WERI-Rb-1 (cell line): ENCODE results near the gene DTD1.

Experiments used
- DNase-seq: peaks from one replicate; pipeline ENCODE4 v3.0.0-alpha.2; 2020
- H3K27ac ChIP-seq: fragments of 250-450 bp; sonication (Bioruptor Pico); 2 replicates; pipeline ENCODE4 v1.5.1; 2020; ENCODE audit warnings: mild to moderate bottlenecking, moderate library complexity
- H3K27me3 ChIP-seq: fragments of 250-450 bp; sonication (Bioruptor Pico); 2 replicates; pipeline ENCODE4 v1.5.1; 2021; ENCODE audit warnings: mild to moderate bottlenecking, low read depth, moderate library complexity; ENCODE audit not compliant: insufficient read depth, severe bottlenecking
- H3K36me3 ChIP-seq: fragments of 250-450 bp; sonication (Bioruptor Pico); 2 replicates; pipeline ENCODE4 v1.5.1; 2020; ENCODE audit warnings: mild to moderate bottlenecking, moderate library complexity
- H3K4me3 ChIP-seq: 2 replicates; pipeline ENCODE4 v1.5.1; 2011; ENCODE audit warnings: low read depth, mild to moderate bottlenecking, control low read depth, low read length
- H3K9me3 ChIP-seq: fragments of 250-450 bp; sonication (Bioruptor Pico); 2 replicates; pipeline ENCODE4 v1.5.1; 2021; ENCODE audit warnings: mild to moderate bottlenecking, moderate library complexity; ENCODE audit not compliant: severe bottlenecking
- TF ChIP-seq, protein P1 (sequence below): IDR thresholded peaks from 2 replicates; pipeline ENCODE4 v1.5.1; 2011; ENCODE audit warnings: low read depth, mild to moderate bottlenecking, control low read depth, inconsistent platforms, low read length

Gene DTD1

DNA sequence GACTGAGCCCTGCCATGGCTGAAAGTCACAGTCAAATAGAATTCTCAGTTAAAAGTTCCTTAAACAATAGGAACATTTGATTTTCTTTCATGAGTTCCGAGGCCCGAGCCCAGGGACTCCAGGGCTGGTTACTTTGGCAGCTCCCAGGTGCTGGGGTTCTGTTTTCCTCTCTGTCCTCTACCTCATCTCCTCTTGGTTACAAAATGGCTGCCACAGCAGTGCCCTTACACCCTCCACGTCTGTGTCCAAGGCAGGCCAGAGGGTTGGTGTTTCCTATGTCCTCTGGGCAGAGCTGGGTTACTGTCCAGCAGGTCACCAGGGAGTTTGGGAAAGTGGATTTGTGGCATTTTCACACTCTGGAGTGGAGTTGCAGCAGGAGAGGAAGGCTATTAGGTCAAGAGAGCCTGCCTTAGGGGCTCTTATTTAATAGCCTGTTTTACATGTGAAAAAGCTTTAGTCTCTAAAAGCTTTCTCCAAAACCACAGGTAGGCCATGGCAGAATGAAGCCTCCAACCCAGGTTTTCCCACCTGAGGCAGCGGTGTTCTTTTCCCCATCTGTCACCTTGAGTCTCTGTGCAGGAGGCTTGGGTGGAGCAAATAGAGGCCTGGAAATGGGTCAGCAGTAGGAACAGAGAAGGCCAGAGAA lies 111.0 kb downstream of the DTD1 start:
- no peaks in the 10 kb centered on the region for H3K36me3 ChIP-seq
- TF ChIP-seq, protein P1, sequence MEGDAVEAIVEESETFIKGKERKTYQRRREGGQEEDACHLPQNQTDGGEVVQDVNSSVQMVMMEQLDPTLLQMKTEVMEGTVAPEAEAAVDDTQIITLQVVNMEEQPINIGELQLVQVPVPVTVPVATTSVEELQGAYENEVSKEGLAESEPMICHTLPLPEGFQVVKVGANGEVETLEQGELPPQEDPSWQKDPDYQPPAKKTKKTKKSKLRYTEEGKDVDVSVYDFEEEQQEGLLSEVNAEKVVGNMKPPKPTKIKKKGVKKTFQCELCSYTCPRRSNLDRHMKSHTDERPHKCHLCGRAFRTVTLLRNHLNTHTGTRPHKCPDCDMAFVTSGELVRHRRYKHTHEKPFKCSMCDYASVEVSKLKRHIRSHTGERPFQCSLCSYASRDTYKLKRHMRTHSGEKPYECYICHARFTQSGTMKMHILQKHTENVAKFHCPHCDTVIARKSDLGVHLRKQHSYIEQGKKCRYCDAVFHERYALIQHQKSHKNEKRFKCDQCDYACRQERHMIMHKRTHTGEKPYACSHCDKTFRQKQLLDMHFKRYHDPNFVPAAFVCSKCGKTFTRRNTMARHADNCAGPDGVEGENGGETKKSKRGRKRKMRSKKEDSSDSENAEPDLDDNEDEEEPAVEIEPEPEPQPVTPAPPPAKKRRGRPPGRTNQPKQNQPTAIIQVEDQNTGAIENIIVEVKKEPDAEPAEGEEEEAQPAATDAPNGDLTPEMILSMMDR: no peak
- H3K4me3 ChIP-seq: no peak overlapping the region
- H3K9me3 ChIP-seq: no peaks in the 10 kb centered on the region
- H3K27ac ChIP-seq: no peak overlapping the region
- DNase-seq: no peak
- no peaks in the 10 kb centered on the region for H3K27me3 ChIP-seq

DNA sequence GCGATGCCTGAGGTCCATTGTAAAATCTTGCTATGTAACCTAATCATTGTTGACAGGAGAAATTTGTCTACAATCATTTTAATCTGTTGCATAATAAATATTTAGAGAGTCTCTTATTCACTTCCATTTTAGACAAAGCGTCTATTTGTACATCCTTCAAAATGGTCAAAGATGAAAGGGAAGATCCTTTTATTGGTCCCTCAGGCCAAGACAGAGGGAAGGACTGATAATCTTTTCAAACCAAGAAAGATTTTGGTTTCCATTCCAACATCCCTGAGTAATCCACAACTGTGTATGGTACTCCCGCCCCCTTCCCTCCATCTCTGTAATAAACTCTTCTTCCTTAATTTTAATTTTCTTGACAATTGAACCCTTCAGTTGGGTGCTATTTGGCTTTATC lies 114.1 kb downstream of the DTD1 start:
- DNase-seq: no peak
- Histone ChIP-seq H3K36me3 (no peaks in the 10 kb centered on the region), H3K9me3 (no peaks in the 10 kb centered on the region), H3K27ac (no peak overlapping the region), H3K4me3 (no peak overlapping the region), H3K27me3 (no peaks in the 10 kb centered on the region)
- TF ChIP-seq, protein P1: no peak

DNA sequence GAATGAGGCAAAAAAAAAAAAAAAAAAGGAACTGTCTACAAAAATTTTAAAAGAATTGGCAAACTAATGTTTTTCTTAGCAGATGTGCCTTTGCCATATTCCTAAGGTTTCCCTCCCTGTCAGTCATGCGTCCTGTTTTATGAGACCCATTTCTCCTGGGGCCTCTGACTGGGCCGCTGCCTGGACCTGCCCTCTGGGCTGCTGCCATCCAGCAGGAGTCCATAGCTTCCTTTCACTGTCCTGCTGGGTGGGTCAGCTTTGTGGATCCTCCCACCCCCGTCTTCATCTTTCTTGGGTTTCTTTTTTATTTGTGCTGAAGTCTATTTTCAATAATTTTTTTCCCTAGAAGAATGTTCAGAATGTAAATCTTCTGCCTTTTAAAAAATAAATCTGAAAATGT lies 114.9 kb downstream of the DTD1 start:
- Histone ChIP-seq H3K27ac (no peak overlapping the region), H3K36me3 (no peaks in the 10 kb centered on the region), H3K9me3 (no peaks in the 10 kb centered on the region), H3K27me3 (no peaks in the 10 kb centered on the region), H3K4me3 (no peak overlapping the region)
- TF ChIP-seq, protein P1: no peak
- no peak for DNase-seq

DNA sequence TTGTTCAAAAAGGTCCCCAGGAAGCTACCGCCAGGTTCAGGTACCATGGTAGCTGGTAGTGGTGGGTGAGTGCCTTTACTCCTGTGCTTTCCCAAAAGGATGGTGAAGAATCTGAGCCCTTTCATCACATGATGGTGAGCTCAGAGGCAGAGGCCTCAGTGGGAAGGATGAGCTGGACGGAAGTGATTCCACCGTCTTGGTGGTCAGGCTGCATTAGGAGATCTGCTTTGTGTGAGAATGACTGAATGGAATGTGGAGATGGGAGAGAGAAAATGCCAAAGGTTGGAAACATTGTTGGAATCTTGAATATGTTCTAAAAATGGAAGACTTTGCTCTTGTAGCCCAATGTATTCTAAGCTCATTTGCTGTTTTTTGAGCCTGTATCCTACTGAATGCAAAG lies 117.6 kb downstream of the DTD1 start:
- Histone ChIP-seq H3K9me3 (no peaks in the 10 kb centered on the region), H3K27me3 (no peaks in the 10 kb centered on the region), H3K4me3 (no peak overlapping the region), H3K36me3 (no peaks in the 10 kb centered on the region), H3K27ac (no peak overlapping the region)
- no peak for DNase-seq
- TF ChIP-seq, protein P1: no peak

DNA sequence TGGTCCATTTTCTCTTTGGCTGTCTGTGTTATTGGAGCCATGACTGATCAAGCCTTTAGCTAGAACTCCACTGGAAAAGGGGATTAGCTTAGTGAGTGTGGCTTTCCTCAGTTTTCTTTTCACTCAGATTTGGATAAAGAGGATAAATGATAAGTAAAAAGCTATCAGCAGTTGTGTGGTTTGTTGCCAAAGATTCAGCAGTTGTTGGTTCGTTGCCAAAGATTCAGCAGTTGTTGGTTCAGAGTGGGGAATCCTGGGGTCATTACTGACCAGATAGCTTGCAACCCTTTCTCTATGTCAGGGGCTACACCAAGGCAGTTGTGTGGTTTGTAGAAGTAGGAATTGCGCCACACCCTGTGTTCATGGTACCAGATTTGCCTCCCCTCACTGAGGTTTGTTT lies 118.1 kb downstream of the DTD1 start:
- no peaks in the 10 kb centered on the region for H3K27me3 ChIP-seq
- H3K27ac ChIP-seq: no peak overlapping the region
- no peaks in the 10 kb centered on the region for H3K9me3 ChIP-seq
- DNase-seq: no peak
- TF ChIP-seq, protein P1: no peak
- H3K36me3 ChIP-seq: no peaks in the 10 kb centered on the region
- H3K4me3 ChIP-seq: no peak overlapping the region

DNA sequence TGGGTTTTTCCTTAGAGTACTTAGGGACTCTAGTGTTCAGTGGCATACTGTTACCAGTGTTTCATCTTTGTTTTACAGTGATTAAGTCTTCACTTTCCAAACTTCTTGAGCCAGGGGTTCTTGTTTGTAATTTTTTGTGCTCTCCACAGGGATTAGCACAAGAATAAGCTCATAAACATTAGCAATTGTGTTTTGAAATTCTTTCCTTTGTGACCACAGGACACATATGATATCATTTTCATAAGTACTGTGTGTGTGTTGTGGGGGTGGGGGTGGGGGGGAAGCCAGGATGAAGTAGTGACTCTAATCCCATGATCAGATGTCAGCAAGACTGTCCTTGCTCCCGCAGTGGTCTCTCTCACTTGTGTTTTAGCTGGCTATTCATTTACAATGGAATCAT lies 124.3 kb downstream of the DTD1 start:
- H3K27me3 ChIP-seq: no peaks in the 10 kb centered on the region
- no peak overlapping the region for H3K27ac ChIP-seq
- no peaks in the 10 kb centered on the region for H3K36me3 ChIP-seq
- H3K9me3 ChIP-seq: no peaks in the 10 kb centered on the region
- no peak for DNase-seq
- TF ChIP-seq, protein P1: no peak
- H3K4me3 ChIP-seq: no peak overlapping the region
